Measurements from ENCODE around the gene PACS1. TPM values are rescaled to one million over a fixed set of nuclear protein-coding genes. Genes with fewer than 3 reads are reported as not detected.

The PACS1 gene
- total RNA-seq, 2 experiments from 2014 or later = 179 to 183 TPM

DNA sequence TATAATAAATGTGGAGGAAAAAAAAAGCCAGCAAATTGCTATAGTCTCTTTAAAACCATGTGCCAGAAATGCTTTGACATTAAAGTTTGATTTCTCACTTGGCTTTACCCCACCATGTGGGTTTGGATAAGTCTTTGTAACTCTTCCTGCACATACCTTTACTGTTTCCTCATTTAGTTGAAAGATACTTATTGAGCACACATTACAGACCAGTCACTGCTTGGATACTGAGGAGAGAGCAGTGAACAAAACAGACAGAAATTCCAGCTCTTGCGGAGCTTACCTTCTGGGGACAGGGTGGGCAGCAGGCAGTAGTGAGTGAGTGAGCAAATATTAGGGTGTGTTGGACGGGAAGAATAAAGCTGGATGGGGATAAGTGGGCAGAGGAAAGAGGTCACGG lies 13.7 kb downstream of the PACS1 start:
- H3K36me3 ChIP-seq (ENCODE audit: insufficient read depth, low read length) = peaks cover 3% of the 10 kb centered on the region
- Mint-ChIP-seq H3K9me3 (no peaks in the 10 kb centered on the region), H3K27ac (peak overlapping the region; percentile 88), H3K36me3 (ENCODE audit: low read depth) (peaks cover 46% of the 10 kb centered on the region), H3K27me3 (no peaks in the 10 kb centered on the region), H3K4me1 (ENCODE audit: low read depth) (peaks cover 91% of the 10 kb centered on the region), H3K4me3 (peak overlapping the region; percentile 69)
- CTCF ChIA-PET = interaction anchor here (1.2 to 1.7 kb wide), 2 partner anchors 32 to 43 kb away, joined by 3 to 6 read pairs; no protein-coding TSS in a partner anchor
- ATAC-seq (ENCODE audit: poor library complexity) (no peak), DNase-seq (no peak)
- H3K27ac ChIP-seq (ENCODE audit: low read depth in 1 of 2, low read length in 2 of 2) = peak overlapping the region; percentile 63 to 94
- H3K4me3 ChIP-seq (ENCODE audit: low read length) = no peak overlapping the region
- POLR2A ChIA-PET = interaction anchor here (0.8 to 6.7 kb wide), 5 partner anchors 14 to 43 kb away, joined by 4 to 141 read pairs (median 6); partner anchors contain the start of genes PACS1 and SF3B2
- H3K27me3 ChIP-seq (ENCODE audit: control insufficient read depth in 1 of 2, insufficient read depth in 2 of 2, low read length in 2 of 2) = no peaks in the 10 kb centered on the region
- TF ChIP-seq, protein P1, sequence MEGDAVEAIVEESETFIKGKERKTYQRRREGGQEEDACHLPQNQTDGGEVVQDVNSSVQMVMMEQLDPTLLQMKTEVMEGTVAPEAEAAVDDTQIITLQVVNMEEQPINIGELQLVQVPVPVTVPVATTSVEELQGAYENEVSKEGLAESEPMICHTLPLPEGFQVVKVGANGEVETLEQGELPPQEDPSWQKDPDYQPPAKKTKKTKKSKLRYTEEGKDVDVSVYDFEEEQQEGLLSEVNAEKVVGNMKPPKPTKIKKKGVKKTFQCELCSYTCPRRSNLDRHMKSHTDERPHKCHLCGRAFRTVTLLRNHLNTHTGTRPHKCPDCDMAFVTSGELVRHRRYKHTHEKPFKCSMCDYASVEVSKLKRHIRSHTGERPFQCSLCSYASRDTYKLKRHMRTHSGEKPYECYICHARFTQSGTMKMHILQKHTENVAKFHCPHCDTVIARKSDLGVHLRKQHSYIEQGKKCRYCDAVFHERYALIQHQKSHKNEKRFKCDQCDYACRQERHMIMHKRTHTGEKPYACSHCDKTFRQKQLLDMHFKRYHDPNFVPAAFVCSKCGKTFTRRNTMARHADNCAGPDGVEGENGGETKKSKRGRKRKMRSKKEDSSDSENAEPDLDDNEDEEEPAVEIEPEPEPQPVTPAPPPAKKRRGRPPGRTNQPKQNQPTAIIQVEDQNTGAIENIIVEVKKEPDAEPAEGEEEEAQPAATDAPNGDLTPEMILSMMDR (IDR thresholded peaks at IDR 0.05) = no peak
- intact Hi-C loops (cut with DNase I, micrococcal nuclease) = loop anchor here (2.0 to 5.0 kb wide), 2 partner anchors 17 to 34 kb away; no protein-coding TSS in a partner anchor
- peaks cover 86% of the 10 kb centered on the region for H3K4me1 ChIP-seq (ENCODE audit: insufficient read depth, low read length)
- H3K9me3 ChIP-seq (ENCODE audit: control insufficient read depth in 1 of 2, insufficient read depth in 1 of 2, low read length in 2 of 2) = no peaks in the 10 kb centered on the region

DNA sequence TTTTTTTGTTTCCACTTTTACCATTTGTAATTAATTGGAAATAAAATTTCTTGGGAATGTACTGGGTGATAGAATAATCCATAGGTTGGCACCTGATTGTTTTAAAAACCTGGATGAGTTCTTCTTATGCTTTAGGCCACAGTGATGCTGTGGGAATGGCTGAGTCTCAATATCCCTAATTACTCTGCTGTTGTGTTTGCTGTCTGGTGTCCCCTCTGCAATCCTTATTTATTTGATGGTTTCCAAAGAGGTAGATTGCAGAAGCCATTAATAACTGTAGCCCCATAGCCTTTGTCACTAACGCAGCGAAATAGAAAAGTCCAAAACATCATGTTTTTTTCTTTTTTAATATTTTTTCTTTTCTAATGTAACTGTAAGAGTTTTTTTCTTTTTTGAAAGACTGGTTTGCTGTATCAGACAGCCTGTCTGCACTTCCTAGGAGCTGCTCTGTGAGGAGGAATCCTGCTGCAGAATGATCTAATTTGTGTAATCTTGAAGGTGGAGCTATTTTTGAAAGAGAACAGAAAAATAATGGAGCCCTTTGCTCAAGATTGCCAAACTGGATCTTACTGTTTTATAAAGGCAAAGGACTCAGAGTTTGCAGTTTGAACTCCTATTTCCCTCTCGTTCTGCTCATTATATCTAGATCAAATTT lies 14.9 kb downstream of the PACS1 start:
- DNase-seq (no peak), ATAC-seq (ENCODE audit: poor library complexity) (no peak)
- ChIA-PET POLR2A (interaction anchor here (0.8 to 6.7 kb wide), 3 partner anchors 15 to 32 kb away, joined by 3 to 141 read pairs (median 6); partner anchors contain the start of genes PACS1 and SF3B2), CTCF (interaction anchor here (1.5 kb wide), 2 partner anchors 15 to 17 kb away, joined by 4 to 5 read pairs; partner anchors contain the start of gene PACS1)
- H3K27ac Mint-ChIP-seq = peak overlapping the region; percentile 88
- no peaks in the 10 kb centered on the region for H3K27me3 Mint-ChIP-seq
- intact Hi-C loops (cut with DNase I, micrococcal nuclease) = loop anchor here in 1 of 2 experiments (5.0 kb wide), 1 partner anchor 32 kb away; no protein-coding TSS in a partner anchor
- peaks cover 89% of the 10 kb centered on the region for H3K4me1 Mint-ChIP-seq (ENCODE audit: low read depth)
- peak overlapping the region; percentile 43 for H3K4me3 Mint-ChIP-seq
- Histone ChIP-seq H3K27me3 (ENCODE audit: control insufficient read depth in 1 of 2, insufficient read depth in 2 of 2, low read length in 2 of 2) (no peaks in the 10 kb centered on the region), H3K4me3 (ENCODE audit: low read length) (no peak overlapping the region), H3K4me1 (ENCODE audit: insufficient read depth, low read length) (peaks cover 78% of the 10 kb centered on the region), H3K9me3 (ENCODE audit: control insufficient read depth in 1 of 2, insufficient read depth in 1 of 2, low read length in 2 of 2) (no peaks in the 10 kb centered on the region), H3K36me3 (ENCODE audit: insufficient read depth, low read length) (peaks cover 3% of the 10 kb centered on the region), H3K27ac (ENCODE audit: low read depth in 1 of 2, low read length in 2 of 2) (peak overlapping the region in 1 of 2 donors; percentile 63)
- TF ChIP-seq, protein P1 (IDR thresholded peaks at IDR 0.05) = no peak
- no peaks in the 10 kb centered on the region for H3K9me3 Mint-ChIP-seq
- peaks cover 46% of the 10 kb centered on the region for H3K36me3 Mint-ChIP-seq (ENCODE audit: low read depth)

DNA sequence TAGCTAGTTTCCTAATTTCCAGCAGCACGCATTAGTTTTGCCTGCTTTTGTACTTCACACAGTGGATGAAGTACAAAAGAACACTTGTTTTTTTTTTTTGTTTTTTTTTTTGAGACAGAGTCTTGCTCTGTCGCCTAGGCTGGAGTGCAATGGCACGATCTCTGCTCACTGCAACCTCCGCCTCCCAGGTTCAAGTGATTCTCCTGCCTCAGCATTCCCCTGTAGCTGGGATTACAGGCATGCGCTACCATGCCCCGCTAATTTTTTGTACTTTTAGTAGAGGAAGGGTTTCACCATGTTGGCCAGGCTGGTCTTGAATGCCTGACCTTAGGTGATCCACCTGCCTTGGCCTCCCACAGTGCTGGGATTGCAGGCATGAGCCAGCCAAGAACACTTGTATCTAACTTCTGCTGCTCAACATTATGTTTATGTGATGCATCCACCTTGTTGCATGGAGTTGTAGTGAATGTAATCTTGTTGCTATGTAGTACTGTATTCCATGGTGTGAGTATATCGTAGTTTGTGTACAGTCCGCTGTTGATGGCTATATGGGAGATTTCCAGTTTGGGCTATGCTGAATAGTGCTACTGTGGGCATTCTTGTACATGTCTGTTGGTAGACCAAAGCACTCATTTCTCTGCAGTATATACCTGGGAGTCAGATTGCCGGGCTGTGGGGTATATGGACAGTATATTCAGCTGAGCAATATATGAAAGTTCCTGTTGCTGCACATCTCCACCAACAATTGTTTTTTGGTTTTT lies 17.3 kb downstream of the PACS1 start:
- TF ChIP-seq, protein P1 (IDR thresholded peaks at IDR 0.05) = no peak
- intact Hi-C loops (cut with DNase I, micrococcal nuclease) = no loop called here
- peaks cover 45% of the 10 kb centered on the region for H3K36me3 Mint-ChIP-seq (ENCODE audit: low read depth)
- H3K27ac Mint-ChIP-seq = peak overlapping the region; percentile 88
- DNase-seq = no peak
- ChIA-PET CTCF (interaction anchor here (1.0 kb wide), 1 partner anchor 28 kb away, joined by 3 read pairs; no protein-coding TSS in a partner anchor), POLR2A (interaction anchor here (1.3 to 1.6 kb wide), 2 partner anchors 16 to 35 kb away, joined by 3 to 6 read pairs; partner anchors contain the start of gene SF3B2)
- no peaks in the 10 kb centered on the region for H3K9me3 Mint-ChIP-seq
- Histone ChIP-seq H3K27ac (ENCODE audit: low read depth in 1 of 2, low read length in 2 of 2) (peak overlapping the region in 1 of 2 donors; percentile 26), H3K27me3 (ENCODE audit: control insufficient read depth in 1 of 2, insufficient read depth in 2 of 2, low read length in 2 of 2) (no peaks in the 10 kb centered on the region), H3K9me3 (ENCODE audit: control insufficient read depth in 1 of 2, insufficient read depth in 1 of 2, low read length in 2 of 2) (no peaks in the 10 kb centered on the region), H3K36me3 (ENCODE audit: insufficient read depth, low read length) (peaks cover 6% of the 10 kb centered on the region), H3K4me1 (ENCODE audit: insufficient read depth, low read length) (peaks cover 64% of the 10 kb centered on the region), H3K4me3 (ENCODE audit: low read length) (no peak overlapping the region)
- H3K4me1 Mint-ChIP-seq (ENCODE audit: low read depth) = peaks cover 78% of the 10 kb centered on the region
- H3K27me3 Mint-ChIP-seq = no peaks in the 10 kb centered on the region
- peak overlapping the region; percentile 56 for H3K4me3 Mint-ChIP-seq
- ATAC-seq (ENCODE audit: poor library complexity) = no peak

Data from CD4-positive, alpha-beta T cell (primary cell).